AML-193 (cell line): ENCODE data around the gene CD200.
"Not testable (repeated sequence)": the region's sequence is repeated elsewhere in the genome, so short reads cannot be mapped to it uniquely, and the experiment has no call there.

Experiments used
- DNase-seq, 2 experiments: peaks; one replicate each; lab custom pipeline; 2025; lab: John Stamatoyannopoulos, UW

Gene CD200

DNA sequence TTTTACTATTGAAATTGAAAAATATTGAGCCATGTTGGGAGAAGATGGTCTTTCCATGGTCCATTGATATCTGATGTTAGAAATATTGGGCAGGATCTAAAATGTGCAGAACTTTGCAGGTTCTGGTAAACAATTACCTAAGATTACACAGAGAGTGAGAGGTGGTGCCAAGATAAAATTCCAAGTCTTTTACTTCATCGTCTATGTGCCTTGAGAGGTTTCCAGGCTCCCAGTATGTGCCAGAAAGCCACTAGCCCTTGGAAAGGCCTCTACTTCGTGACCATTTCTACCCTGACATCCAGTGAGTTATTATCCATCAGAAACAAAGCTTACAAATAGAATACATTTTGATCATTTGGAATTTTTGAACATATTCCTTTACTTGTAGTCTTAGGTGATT is 27.6 kb downstream of the CD200 start:
- no peak for DNase-seq

DNA sequence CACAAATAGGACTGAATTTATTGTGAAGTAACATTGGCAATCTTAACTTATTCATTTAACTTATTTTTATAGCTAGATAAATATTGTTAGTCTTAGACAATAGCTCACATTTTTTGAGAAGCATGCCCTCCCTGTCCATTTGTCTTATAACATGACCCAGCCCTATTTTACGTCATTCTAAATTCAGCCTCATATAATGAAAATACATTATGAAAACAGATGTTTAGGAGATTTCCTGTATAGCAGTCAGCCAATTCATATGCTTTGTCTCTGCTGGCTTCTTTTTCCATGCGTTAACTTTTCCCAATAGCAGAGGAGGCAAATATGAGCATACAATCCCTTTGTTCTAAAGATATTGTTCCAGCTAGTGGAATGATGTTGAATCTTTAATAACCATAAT is 29.3 kb downstream of the CD200 start:
- no peak for DNase-seq

DNA sequence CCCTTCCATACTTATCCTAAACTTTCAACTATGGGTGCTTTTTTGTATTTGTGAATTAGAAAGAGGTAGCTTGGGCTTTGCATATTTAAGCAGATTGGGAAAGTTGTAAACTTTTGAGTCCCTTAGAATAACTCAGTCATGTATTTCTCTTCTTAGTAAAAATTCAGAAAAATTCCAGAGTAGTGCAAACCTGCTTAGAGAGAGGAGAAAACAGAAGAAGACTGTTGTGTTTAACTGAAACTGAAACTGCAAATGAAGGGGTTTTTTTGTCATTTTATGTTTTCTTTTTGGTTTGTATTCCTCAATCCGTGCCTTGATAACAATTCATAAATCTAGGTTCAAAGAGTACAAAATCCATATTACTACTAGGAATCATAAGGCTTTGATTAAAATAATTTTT is 31.3 kb downstream of the CD200 start:
- no peak for DNase-seq

DNA sequence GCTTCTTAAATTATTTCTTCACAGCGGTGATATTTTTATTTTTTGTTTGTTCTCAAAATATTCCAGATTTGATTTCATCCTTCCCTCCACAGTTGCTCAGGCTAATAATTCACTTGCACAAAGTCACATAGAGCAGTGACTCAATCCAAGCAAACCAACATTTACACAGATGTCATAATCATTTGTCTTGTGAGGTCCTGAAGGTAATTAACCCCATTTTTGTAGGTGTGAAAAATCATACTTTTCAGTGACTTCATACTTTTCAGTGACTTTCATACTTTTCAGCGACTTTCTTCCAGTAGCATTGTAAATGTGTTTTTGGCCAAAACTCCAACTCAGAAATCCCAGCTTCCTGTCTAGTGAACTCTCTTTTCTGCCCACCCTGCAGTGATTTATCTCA is 32.1 kb downstream of the CD200 start:
- no peak for DNase-seq

DNA sequence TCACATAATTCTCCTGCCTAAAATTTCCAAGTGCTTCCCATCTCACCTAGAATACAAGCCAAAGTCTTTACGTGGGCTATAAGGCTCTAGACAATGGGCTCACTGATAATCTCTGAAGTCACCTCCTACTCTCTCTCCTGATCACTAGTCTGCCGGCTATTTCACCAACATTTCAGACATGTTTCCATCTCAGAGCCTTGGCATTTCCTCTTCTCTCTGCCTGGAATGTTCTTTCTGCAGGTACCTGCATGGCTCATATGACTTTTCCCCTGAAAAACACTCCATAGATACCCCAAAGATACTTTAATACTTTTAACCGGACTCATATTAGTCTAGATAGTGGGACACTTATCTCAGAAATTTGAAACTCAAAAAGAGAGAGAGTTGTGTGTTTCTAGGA is 32.7 kb downstream of the CD200 start:
- no peak for DNase-seq

DNA sequence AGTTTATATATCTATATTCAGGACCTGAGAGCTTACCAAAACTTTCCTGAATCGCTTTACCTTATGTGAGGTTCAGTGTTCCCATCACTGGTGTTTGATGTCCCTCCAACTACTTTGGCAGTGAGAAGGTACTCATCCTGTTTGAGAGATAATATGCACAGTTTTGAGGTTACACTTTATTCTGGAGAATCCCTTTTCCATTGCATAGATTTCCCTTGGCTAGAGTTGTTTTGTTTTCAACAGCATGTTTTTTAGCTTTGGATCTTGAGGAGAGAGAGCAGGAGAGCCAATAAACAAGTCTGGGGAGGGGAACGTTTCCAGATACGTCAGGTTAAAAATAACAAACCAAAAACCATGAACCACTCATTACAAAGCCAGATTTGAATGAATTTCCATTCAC is 33.6 kb downstream of the CD200 start:
- DNase-seq: no peak

DNA sequence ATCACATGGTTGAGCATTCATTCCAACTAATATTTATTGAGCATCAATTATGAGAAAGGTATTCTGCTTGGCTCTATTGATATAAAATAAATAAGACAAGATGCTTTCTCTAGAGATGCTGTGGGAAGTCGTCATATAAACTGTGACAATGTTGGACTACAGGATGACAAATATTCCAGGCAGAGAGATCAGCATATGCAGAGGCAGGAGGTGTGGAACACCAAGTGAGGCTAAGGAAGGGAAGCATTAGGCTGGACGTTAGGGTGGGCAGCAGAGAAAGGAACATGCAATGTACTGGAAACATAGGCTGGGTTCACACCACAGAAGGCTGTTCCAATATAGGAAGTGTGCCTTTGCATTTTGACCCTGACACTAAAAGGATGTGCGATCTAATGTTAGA is 38.6 kb downstream of the CD200 start:
- DNase-seq: no peak

DNA sequence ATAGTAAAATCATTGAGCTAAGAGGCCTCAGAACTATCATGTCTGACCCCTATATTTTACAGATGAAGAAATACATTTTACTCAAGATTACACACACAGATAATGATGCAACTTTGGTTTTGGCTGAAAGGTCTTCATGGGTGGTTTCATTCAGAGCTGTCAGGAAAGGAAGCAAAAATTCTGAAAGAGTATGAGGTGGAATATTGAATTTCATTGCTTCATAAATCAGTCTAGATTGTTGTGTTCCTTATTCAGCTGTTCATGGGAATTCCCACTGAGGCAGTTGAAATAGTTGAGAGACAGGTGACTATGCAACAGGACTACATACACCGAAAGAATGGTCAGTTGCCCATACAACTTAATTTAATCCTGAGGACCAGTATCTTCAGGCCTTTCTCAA is 39.4 kb downstream of the CD200 start:
- peak; percentile 94 to 95 for DNase-seq

DNA sequence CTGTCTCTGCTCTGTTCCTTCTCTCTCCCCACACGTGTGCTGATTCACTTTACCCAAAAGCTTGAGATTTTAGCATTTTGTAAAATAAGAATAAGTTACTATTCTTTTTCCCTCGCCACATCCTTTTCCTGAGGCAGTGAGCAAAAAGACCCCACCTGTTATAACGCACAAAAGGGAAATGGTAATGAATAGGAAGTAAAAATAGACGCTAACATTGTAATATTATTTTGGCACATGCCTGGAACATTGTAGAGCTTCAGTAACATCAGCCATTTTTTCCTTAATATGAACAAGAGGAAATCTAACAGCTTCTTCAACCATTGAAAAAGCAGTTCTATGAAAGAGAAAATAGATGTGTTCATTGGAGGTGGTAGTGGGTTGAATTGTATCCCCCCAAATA is 40.5 kb downstream of the CD200 start:
- no peak for DNase-seq

DNA sequence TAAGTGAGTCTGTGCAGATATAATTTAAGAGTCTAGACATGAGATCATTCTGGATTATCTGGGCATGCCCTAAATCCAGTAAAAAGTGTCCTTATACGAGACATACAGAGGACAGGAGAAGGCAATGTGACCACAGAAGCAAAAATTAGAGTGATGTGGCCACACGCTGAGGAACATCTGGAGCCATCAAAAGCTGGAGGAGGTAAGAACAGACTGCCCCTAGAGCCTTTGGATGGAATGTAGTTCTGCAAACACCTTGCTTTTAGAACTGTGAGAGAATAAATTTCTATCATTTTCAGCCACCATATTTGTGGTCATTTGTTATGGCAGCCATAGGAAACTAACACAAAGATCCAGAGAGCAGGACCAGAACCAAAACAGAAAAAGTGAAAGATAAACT is 41.0 kb downstream of the CD200 start:
- DNase-seq: peak in 1 of 2 experiments; percentile 13

DNA sequence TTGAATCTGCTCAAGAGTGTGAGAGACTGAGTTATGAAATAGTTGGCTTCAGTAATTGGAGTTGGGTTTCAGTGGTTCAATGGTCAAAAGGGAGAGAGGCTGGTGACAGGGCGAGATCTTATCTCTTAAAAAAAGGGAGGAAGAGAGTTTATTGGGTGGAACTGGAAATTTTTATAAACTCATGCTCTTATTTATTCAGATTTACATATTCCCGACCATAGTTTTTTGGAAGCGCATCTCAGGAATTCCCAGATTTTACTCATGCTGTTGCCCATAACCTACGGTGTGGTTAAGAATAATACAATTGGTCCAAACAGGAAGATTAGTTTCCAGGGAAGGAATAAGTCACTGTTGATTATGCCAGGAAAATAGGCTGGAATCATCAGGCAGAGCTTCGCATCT is 41.4 kb downstream of the CD200 start:
- DNase-seq: peak in 1 of 2 experiments; percentile 19

DNA sequence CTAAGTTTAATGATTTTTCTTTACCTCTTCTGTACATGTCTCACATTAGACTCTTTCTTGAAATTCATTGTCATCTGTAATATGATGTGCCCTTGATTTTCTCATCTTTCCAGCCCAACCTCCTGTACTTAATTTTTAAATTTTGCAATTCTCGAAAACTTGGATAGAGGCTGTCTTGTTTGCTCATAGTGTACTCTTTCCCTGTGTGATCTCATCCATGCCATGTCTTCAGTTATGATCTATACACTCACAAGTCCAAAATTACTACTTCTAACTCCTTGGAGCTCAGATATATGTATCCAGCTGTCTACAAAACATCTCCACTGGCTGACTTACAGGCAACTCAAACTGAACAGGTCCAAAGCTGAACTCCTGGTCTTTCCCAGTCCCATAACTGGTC is 42.2 kb downstream of the CD200 start:
- DNase-seq: no peak

DNA sequence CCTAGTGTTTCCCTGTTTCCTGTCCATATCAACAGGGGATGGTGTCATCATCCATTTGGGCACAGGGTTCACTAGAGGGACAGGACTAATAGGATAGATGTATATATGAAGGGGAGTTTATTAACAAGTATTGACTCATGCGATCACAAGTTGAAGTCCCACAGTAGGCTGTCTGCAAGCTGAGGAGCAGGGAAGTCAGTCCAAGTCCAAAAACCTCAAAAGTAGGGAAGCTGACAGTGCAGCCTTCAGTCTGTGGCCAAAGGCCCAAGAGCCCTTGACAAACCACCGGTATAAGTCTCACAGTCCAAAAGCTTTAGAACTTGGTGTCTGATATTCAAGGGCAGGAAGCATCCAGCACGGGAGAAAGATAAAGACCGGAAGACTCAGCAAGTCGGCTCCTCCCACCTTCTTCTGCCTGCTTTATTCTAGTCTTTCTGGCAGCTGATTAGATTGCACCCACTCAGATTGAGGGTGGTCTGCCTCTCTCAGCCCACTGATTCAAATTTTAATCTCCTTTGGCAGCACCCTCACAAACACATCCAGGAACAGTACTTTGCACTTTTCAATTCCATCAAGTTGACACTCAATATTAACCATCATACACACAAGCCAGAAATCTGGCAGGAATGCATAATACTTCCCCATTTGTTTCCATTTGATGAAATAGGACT is 43.4 kb downstream of the CD200 start:
- no peak for DNase-seq

DNA sequence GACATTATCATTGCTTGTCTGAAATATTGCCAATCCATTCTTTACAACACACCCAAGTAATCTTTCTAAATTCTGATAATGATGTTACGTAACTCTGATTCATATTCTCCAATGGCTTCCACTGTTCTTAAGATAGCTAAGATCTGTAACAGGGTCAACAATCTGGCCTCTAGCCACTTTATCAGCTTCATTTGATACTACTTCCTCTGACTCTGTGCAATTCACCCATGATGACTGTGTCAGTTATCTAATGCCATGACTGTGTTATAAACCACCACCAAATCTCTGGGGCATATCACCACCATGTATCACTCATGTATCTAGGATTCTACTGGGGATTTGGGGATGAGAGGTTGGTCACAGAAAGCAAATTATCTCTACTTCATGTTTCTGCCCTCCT is 44.0 kb downstream of the CD200 start:
- peak; percentile 56 to 62 for DNase-seq

DNA sequence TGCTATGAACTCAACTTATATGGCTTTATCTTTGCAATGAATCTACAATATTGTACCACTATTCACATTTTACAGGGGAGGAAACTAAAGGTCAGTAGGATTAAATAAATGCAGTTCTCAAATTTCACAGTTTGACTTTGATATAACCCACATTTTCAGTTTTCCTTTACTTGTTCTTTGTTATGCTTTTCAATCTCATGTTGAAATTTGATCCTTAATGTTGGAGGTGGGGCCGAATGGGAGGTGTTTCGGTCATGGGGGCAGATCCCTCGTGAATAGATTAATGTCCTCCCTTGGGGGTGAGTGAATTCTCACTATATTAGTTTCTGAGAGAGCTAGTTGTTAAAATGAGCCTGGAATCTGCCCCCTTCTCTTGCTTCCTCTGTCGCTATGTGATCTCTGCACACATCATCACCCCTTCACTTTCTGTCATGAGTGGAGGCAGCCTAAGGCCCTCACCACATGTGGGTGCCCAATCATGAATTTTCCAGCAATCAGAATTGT is 44.7 kb downstream of the CD200 start:
- no peak for DNase-seq

DNA sequence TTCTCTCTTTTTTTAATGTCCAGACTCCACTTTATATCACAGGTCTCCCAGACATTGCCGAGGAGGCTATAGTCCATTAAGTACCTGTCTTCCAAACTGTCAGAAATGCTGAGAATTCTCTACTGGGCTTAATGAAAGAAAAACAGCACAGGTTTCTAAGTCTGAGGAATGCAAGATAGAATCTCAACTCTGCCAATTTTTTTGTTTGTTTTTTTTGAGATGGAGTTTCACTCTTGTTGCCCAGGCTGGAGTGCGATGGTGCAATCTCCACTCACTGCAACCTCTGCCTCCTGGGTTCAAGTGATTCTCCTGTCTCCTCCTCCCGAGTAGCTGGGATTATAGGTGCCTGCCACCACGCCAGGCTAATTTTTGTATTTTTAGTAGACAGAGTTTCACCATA is 45.4 kb downstream of the CD200 start:
- not testable (repeated sequence) for DNase-seq

DNA sequence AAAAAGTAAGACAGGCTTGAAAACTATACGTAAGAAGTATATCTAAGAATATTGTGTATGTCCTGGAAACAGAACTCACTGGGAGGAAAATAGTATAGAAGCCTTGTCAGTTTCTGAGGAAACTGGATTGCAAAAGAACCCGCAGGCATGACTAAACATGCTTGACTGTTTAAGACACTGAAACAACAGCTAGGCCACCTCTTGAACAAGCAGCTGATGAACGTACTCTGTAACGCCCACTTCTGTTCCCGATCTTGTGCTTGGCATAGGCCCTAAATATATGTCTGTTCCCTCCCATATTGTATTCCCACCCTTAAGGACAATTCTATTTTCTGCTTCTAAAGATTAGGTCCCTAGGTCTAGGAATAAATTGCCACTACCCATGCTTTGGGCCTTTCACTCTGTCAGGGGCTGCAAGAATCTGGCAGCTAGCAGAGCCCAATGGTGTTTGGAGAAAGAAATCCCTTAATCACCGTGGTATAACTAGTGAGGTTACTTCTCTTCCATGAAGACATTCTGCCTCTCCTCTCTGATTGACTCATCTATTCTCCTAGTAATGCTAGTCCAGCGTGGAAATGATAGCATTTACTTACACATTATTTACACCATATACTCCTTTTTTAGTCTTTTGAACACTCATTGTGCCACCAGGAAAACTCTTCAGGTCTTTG is 46.2 kb downstream of the CD200 start:
- peak; percentile 98 to 99 for DNase-seq

DNA sequence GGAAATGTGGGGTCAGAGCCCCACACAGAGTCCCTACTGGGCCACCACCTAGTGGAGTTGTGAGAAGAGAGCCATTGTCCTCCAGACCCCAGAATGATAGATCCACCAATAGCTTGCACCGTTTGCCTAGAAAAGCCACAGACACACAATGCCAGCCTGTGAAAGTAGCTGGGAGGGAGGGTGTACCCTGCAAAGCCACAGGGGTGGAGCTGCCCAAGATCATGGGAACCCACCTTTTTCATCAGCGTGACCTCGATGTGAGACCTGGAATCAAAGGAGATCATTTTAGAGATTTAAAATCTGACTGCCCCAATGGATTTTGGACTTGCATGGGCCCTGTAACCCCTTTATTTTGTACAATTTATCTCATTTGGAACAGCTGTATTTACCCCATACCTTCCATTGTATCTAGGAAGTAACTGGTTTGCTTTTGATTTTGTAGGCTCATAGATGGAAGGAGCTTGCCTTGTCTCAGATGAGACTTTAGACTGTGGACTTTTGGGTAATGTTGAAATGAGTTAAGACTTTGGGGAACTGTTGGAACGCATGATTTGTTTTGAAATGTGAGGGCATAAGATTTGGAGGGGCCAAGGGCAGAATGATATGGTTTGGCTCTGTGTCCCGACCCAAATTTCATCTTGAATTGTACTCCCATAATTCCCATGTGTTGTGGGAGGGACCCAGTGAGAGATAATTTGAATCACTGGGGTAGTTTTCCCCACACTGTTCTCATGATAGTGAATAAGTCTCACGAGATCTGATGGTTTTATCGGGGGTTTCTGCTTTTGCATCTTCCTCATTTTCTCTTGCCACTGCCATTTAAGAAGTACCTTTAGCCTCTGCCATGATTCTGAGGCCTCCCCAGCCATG is 49.0 kb downstream of the CD200 start:
- no peak for DNase-seq

DNA sequence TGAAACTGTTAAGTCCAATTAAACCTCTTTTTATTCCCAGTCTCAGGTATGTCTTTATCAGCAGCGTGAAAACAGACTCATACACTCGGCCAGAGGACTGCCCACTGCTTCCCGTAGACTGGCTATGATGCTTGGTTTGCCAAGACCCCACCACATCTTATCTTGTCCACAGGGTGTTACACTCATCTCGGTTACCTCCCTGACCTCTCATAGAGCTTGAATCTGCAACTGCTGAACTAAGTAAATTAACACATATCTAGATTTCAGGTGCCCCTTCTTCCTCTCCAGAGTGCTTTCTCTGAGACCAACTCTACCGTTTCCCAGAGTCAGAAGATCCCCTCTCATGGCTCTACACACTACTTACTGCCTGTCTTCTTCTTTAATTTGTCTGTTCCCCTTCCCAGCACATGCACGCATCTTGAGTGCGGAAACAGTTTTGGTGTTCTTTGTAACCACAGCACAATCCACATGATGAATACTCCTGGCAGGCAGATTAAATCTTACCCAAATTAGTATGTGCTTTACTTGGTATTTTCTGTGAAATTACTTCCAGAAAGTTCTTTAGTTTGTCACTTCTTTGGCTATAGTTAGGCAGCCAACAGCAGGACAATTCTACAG is 49.7 kb downstream of the CD200 start:
- DNase-seq: no peak

DNA sequence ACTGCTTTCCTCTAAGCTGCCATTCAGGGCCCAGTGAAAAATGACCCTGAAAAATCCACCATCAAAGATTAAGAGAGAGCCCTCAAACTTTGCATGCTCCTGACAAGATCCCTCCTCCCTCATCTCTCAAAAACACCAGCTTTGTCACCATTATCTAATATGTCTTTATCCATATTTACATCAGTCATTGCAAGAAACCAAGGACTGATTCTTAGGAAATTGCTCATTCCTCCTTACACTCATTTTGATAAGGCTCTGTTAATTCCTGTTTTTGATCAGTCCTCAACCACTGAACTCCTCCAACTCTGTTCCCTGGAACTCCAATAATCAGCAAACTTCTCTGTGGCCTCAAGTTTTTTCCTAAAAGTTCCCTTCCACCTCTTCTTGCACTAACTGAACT is 51.8 kb downstream of the CD200 start:
- DNase-seq: no peak

DNA sequence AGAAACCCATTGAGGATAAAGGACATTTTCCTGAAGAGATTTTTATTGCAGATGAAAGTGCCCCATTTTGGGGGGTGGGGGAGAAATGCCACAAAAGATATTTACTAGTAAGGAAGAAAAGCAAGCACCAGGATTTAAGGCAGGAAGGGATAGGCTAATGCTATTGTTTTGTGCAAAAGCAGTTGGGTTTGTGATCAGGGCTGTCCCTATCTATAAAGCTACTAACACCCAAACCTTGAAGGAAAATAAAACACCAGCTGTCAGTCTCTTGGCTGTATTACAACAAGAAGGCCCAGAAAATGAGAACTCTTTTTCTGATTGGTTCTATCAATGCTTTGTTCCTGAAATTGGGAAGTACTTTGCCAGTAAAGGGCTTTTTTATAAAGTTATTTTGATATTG is 56.0 kb downstream of the CD200 start:
- DNase-seq: no peak

DNA sequence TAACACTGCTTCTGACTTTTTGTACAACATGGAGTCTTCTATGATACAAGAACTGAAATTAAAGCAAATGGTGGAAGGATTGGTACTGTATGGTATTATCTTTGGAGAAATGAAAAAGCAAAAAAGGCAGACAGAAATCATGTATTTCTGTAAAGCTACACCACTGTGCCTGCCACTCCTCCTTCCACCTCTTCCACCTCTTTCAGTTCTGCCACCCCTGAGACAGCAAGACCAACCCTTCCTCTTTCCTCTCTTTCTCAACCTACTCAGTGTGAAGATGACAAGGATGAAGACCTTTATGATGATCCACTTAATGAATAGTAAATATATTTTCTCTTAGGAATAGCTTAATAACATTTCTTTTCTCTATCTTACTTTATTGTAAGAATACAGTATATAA is 57.0 kb downstream of the CD200 start:
- peak; percentile 36 to 39 for DNase-seq
